ENCODE results near the gene CFAP77. TPM values are rescaled to one million over a fixed set of nuclear protein-coding genes. Genes with fewer than 3 reads are reported as not detected.

Gene CFAP77
- total and polyA plus RNA-seq, 9 donors, result 0.11 to 13.8 (median 0.47) TPM; not detected in 4

GRCh38 chr9:132500193-132500592 is 90.2 kb downstream of the CFAP77 start:
- intact Hi-C loops (cut with DNase I), result loop anchor here in 3 of 4 donors (10.0 kb wide), 2 partner anchors 75 to 475 kb away; partner anchors contain the start of gene GFI1B (in 2 of the 3)
- Histone ChIP-seq H3K36me3 (no peaks in the 10 kb centered on the region), H3K27me3 (no peaks in the 10 kb centered on the region), H3K4me3 (no peak overlapping the region), H3K4me1 (ENCODE audit: insufficient read depth) (no peaks in the 10 kb centered on the region), H3K27ac (no peak overlapping the region), H3K9me3 (no peaks in the 10 kb centered on the region)
- TF ChIP-seq EP300 (IDR thresholded peaks at IDR 0.05), result no peak
- TF ChIP-seq POLR2A (IDR thresholded peaks at IDR 0.05), result no peak
- TF ChIP-seq, protein P1, sequence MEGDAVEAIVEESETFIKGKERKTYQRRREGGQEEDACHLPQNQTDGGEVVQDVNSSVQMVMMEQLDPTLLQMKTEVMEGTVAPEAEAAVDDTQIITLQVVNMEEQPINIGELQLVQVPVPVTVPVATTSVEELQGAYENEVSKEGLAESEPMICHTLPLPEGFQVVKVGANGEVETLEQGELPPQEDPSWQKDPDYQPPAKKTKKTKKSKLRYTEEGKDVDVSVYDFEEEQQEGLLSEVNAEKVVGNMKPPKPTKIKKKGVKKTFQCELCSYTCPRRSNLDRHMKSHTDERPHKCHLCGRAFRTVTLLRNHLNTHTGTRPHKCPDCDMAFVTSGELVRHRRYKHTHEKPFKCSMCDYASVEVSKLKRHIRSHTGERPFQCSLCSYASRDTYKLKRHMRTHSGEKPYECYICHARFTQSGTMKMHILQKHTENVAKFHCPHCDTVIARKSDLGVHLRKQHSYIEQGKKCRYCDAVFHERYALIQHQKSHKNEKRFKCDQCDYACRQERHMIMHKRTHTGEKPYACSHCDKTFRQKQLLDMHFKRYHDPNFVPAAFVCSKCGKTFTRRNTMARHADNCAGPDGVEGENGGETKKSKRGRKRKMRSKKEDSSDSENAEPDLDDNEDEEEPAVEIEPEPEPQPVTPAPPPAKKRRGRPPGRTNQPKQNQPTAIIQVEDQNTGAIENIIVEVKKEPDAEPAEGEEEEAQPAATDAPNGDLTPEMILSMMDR (IDR thresholded peaks at IDR 0.05), result no peak
- no peak for DNase-seq
- WGBS, 3 donors, result 76 to 82% (median 79%) methylated on average over 7 of the region's 7 CpGs

DNA sequence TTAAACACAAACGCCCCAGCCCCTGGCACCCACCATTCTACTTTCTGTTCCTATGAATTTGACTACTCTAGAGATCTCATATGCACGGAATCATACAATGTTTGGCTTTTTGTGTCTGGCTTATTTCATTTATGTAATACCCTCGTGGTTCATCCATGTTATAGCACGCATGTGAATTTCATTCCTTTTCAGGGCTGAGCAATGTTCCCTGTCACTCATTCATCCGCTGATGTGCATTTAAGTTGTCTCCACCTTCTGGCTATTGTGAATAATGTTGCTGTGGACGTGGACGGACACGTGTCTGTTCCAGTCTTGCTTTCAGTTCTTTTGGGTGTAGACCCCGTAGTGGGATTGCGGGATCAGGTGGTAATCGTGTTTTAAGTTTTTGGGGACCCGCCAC is 92.5 kb downstream of the CFAP77 start:
- WGBS, 3 donors, result 89 to 93% (median 91%) methylated on average over 12 of the region's 12 CpGs
- H3K27me3 ChIP-seq, result no peaks in the 10 kb centered on the region
- intact Hi-C loops (cut with DNase I), result loop anchor here in 3 of 4 donors (10.0 kb wide), 2 partner anchors 72 to 472 kb away; partner anchors contain the start of gene GFI1B (in 2 of the 3)
- no peaks in the 10 kb centered on the region for H3K4me1 ChIP-seq (ENCODE audit: insufficient read depth)
- TF ChIP-seq, protein P1 (IDR thresholded peaks at IDR 0.05), result no peak
- TF ChIP-seq POLR2A (IDR thresholded peaks at IDR 0.05) (no peak), EP300 (IDR thresholded peaks at IDR 0.05) (no peak)
- no peaks in the 10 kb centered on the region for H3K36me3 ChIP-seq
- H3K4me3 ChIP-seq, result no peak overlapping the region
- H3K9me3 ChIP-seq, result no peaks in the 10 kb centered on the region
- DNase-seq, result no peak
- H3K27ac ChIP-seq, result no peak overlapping the region

- intact Hi-C loops (cut with DNase I), result loop anchor here in 3 of 4 donors (10.0 kb wide), 2 partner anchors 72 to 472 kb away; partner anchors contain the start of gene GFI1B (in 2 of the 3)
- Histone ChIP-seq H3K4me1 (ENCODE audit: insufficient read depth) (no peaks in the 10 kb centered on the region), H3K4me3 (no peak overlapping the region), H3K36me3 (no peaks in the 10 kb centered on the region), H3K27me3 (no peaks in the 10 kb centered on the region), H3K9me3 (no peaks in the 10 kb centered on the region), H3K27ac (no peak overlapping the region)
- no peak for DNase-seq
- 71 to 78% (median 73%) methylated on average over 6 of the region's 6 CpGs for WGBS, 3 donors
- TF ChIP-seq EP300 (IDR thresholded peaks at IDR 0.05), result no peak
- no peak for TF ChIP-seq POLR2A (IDR thresholded peaks at IDR 0.05)
- TF ChIP-seq, protein P1 (IDR thresholded peaks at IDR 0.05), result no peak
Observed at GRCh38 chr9:132503116-132503515, 93.1 kb downstream of the CFAP77 start.

DNA sequence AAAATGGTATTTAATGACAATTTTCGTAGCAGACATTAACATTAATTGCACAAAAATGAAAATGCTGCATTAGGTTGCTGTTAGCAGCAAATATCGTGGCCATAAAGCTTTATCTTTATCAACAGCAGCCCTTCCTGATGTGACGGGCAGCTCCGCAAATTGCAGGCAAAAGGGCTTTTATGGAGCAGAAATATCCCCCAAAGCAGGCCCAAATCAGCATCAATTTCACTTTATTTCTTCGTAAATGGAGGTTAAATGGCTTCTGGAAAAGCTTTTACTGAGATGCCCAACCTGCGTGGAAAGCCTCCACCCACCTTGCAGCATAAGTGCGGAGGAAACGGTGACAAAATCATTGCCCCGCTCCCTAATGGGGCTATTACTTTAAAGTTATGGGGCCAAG is 94.5 kb downstream of the CFAP77 start:
- no peaks in the 10 kb centered on the region for H3K27me3 ChIP-seq
- no peak for DNase-seq
- H3K36me3 ChIP-seq, result no peaks in the 10 kb centered on the region
- no peak overlapping the region for H3K4me3 ChIP-seq
- H3K4me1 ChIP-seq (ENCODE audit: insufficient read depth), result no peaks in the 10 kb centered on the region
- TF ChIP-seq, protein P1 (IDR thresholded peaks at IDR 0.05), result no peak
- TF ChIP-seq POLR2A (IDR thresholded peaks at IDR 0.05), result no peak
- intact Hi-C loops (cut with DNase I), result loop anchor here in 3 of 4 donors (1.0 to 10.0 kb wide), 3 partner anchors 70 to 470 kb away; partner anchors contain the start of gene GFI1B (in 2 of the 3)
- H3K9me3 ChIP-seq, result no peaks in the 10 kb centered on the region
- 63 to 76% (median 71%) methylated on average over 9 of the region's 9 CpGs for WGBS, 3 donors
- no peak overlapping the region for H3K27ac ChIP-seq
